ENCODE measurements around the gene C10orf53. TPM values are rescaled to one million over a fixed set of nuclear protein-coding genes. Genes with fewer than 3 reads are reported as not detected.
A peak's percentile ranks its signal among the peaks of the same experiment; 100 is the strongest.

C10orf53 gene
- total and polyA plus RNA-seq, 2 experiments from 2014 or later: not detected

GRCh38 chr10:49733866-49734265 is 54.4 kb downstream of the C10orf53 start:
- Histone ChIP-seq H3K9me3 (ENCODE audit: low read depth) (no peaks in the 10 kb centered on the region), H4K20me1 (ENCODE audit: insufficient read depth, poor library complexity, severe bottlenecking) (no peaks in the 10 kb centered on the region), H3K27ac (peak overlapping the region; percentile 44), H3K4me1 (ENCODE audit: insufficient read depth) (no peaks in the 10 kb centered on the region), H3K9me2 (replicated peaks; ENCODE audit: insufficient read depth) (no peaks in the 10 kb centered on the region), H3K4me3 (no peak overlapping the region), H3K27me3 (no peaks in the 10 kb centered on the region), H3K4me2 (no peak overlapping the region), H3K36me3 (replicated peaks; ENCODE audit: insufficient read depth, low read depth) (no peaks in the 10 kb centered on the region), H2AFZ (no peak overlapping the region), H3K79me2 (no peaks in the 10 kb centered on the region)
- TF ChIP-seq EZH2phosphoT487 (IDR thresholded peaks at IDR 0.05; ENCODE audit: low read depth, severe bottlenecking, unreplicated experiment) (no peak), EZH2 (IDR thresholded peaks at IDR 0.05; ENCODE audit: borderline replicate concordance) (no peak), CTCF (IDR thresholded peaks at IDR 0.05; ENCODE audit: poor library complexity) (no peak)
- DNase-seq (ENCODE audit: low spot score): no peak
- WGBS (ENCODE audit: low lambda C conversion rate, missing lambda C conversion rate): 91% methylated on average over 7 of the region's 7 CpGs

GRCh38 chr10:49734676-49735075 is 55.2 kb downstream of the C10orf53 start:
- H4K20me1 ChIP-seq (ENCODE audit: insufficient read depth, poor library complexity, severe bottlenecking): no peaks in the 10 kb centered on the region
- H3K27ac ChIP-seq: no peak overlapping the region
- H3K9me3 ChIP-seq (ENCODE audit: low read depth): no peaks in the 10 kb centered on the region
- no peaks in the 10 kb centered on the region for H3K36me3 ChIP-seq (replicated peaks; ENCODE audit: insufficient read depth, low read depth)
- H3K79me2 ChIP-seq: no peaks in the 10 kb centered on the region
- TF ChIP-seq CTCF (IDR thresholded peaks at IDR 0.05; ENCODE audit: poor library complexity) (no peak), EZH2 (IDR thresholded peaks at IDR 0.05; ENCODE audit: borderline replicate concordance) (no peak), EZH2phosphoT487 (IDR thresholded peaks at IDR 0.05; ENCODE audit: low read depth, severe bottlenecking, unreplicated experiment) (no peak)
- no peak overlapping the region for H3K4me3 ChIP-seq
- H3K4me2 ChIP-seq: no peak overlapping the region
- no peaks in the 10 kb centered on the region for H3K4me1 ChIP-seq (ENCODE audit: insufficient read depth)
- H3K27me3 ChIP-seq: no peaks in the 10 kb centered on the region
- WGBS (ENCODE audit: low lambda C conversion rate, missing lambda C conversion rate): 65% methylated on average over 10 of the region's 10 CpGs
- H3K9me2 ChIP-seq (replicated peaks; ENCODE audit: insufficient read depth): no peaks in the 10 kb centered on the region
- DNase-seq (ENCODE audit: low spot score): peak; percentile 73
- H2AFZ ChIP-seq: no peak overlapping the region

GRCh38 chr10:49735161-49735560 is 55.7 kb downstream of the C10orf53 start:
- Histone ChIP-seq H3K4me3 (no peak overlapping the region), H2AFZ (no peak overlapping the region), H3K9me3 (ENCODE audit: low read depth) (no peaks in the 10 kb centered on the region), H3K36me3 (replicated peaks; ENCODE audit: insufficient read depth, low read depth) (no peaks in the 10 kb centered on the region), H3K4me1 (ENCODE audit: insufficient read depth) (no peaks in the 10 kb centered on the region), H3K79me2 (no peaks in the 10 kb centered on the region), H3K9me2 (replicated peaks; ENCODE audit: insufficient read depth) (no peaks in the 10 kb centered on the region), H3K4me2 (no peak overlapping the region), H3K27me3 (no peaks in the 10 kb centered on the region), H4K20me1 (ENCODE audit: insufficient read depth, poor library complexity, severe bottlenecking) (no peaks in the 10 kb centered on the region), H3K27ac (no peak overlapping the region)
- TF ChIP-seq EZH2phosphoT487 (IDR thresholded peaks at IDR 0.05; ENCODE audit: low read depth, severe bottlenecking, unreplicated experiment) (no peak), EZH2 (IDR thresholded peaks at IDR 0.05; ENCODE audit: borderline replicate concordance) (no peak), CTCF (IDR thresholded peaks at IDR 0.05; ENCODE audit: poor library complexity) (no peak)
- WGBS (ENCODE audit: low lambda C conversion rate, missing lambda C conversion rate): 92% methylated on average over 11 of the region's 11 CpGs
- no peak for DNase-seq (ENCODE audit: low spot score)

Data from hepatocyte (in vitro differentiated cells).